DOHH2 (cell line): ENCODE data around the gene LAP3.

Source experiments
- CTCF ChIP-seq: fragments of 200-600 bp; sonication (generic); IDR thresholded peaks from one replicate; pipeline ENCODE4 v1.5.1; 2014; ENCODE audit warnings: antibody characterized with exemption, mild to moderate bottlenecking, low read depth, low read length; ENCODE audit not compliant: poor library complexity, severe bottlenecking
- EZH2phosphoT487 ChIP-seq: fragments of 200-600 bp; sonication (generic); IDR thresholded peaks from 2 replicates; pipeline ENCODE4 v1.6.1; 2017; ENCODE audit warnings: borderline replicate concordance, mild to moderate bottlenecking, antibody characterized with exemption, low read length, moderate library complexity, mixed read lengths

GRCh38 chr4:17589355-17589754 lies 12.4 kb downstream of the LAP3 start:
- no peak for TF ChIP-seq CTCF
- no peak for TF ChIP-seq EZH2phosphoT487
